ENCODE results near the gene LAMA3. TPM values are rescaled to one million over a fixed set of nuclear protein-coding genes. Genes with fewer than 3 reads are reported as not detected.

The LAMA3 gene
- total RNA-seq, 2 donors from 2014 or later = 0.58 to 1.3 TPM

DNA sequence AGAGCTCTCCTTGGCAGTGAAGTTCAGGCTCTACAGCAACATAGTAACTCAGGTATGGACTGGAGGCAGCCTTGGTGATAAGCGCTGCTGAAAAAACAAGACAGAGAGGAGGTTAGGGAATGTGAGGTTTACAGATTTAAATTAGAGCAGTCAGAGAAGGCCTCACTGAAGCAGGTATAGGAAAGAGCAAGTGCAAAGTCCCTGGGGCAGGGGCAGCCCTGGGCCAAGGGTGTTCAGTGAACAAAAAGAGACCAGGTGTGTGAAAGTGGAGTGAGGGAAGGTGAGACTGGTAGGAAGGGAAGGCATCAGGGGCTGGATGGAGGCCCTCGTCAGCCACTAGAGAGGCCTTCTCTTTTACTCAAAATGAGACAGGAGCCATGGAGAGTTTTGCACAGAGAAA lies 89.6 kb downstream of the LAMA3 start:
- no peak overlapping the region for H3K27ac Mint-ChIP-seq
- no peak for TF ChIP-seq CTCF (conservative IDR thresholded peaks at IDR 0.05)
- DNase-seq = no peak
- no peaks in the 10 kb centered on the region for H3K36me3 Mint-ChIP-seq (ENCODE audit: low read depth)
- WGBS, 2 experiments (ENCODE audit: insufficient coverage in 1 of 2, insufficient read length in 1 of 2) = 93 to 100% methylated on average over 1 to 2 of the region's 2 CpGs
- no peak overlapping the region for H3K9ac ChIP-seq (ENCODE audit: extremely low read depth, low read length, poor library complexity, severe bottlenecking)
- H3K36me3 ChIP-seq (ENCODE audit: control insufficient read depth, insufficient read depth, low read length) = no peaks in the 10 kb centered on the region
- H3K9me3 Mint-ChIP-seq = no peaks in the 10 kb centered on the region
- no peaks in the 10 kb centered on the region for H3K27me3 Mint-ChIP-seq (ENCODE audit: insufficient read depth)
- H3K4me1 ChIP-seq (ENCODE audit: control insufficient read depth, insufficient read depth, low read length) = no peaks in the 10 kb centered on the region
- no peaks in the 10 kb centered on the region for H3K9me3 ChIP-seq (ENCODE audit: control insufficient read depth, low read length)
- H3K4me3 ChIP-seq (ENCODE audit: low read length) = no peak overlapping the region
- H3K4me3 Mint-ChIP-seq = no peak overlapping the region
- H3K27me3 ChIP-seq (ENCODE audit: control insufficient read depth, insufficient read depth, low read length, poor library complexity, severe bottlenecking) = no peaks in the 10 kb centered on the region
- H3K27ac ChIP-seq (ENCODE audit: low read depth, low read length) = no peak overlapping the region
- H3K4me1 Mint-ChIP-seq = no peaks in the 10 kb centered on the region

DNA sequence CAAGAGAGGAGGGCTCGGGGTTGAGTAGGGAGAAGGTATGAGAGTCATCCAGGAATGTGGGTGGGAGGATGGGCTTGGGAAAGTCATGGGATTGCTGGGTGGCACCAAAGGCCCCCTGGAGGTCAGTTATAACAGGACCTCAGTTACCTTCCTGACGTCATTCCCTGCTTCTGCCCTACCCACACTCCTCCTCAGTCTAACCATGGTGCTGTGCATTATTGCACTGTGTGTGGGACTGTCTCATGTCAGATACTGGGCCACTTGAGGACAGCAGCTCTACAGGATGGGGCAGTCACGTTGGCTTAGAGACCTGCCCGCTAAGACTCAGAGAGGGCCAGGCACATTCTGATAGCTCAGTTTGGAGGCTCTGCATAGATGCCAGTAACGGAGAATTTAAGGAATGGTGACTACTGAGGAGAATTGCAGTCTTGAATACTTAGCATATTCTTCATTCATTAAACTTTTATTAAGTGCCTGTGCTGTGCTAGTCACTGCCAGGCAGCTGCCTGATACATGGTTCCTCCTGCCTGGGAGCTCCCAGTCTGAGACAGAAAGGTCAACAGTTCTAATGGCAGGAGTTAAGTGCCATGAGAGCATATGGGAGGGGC lies 90.5 kb downstream of the LAMA3 start:
- H3K36me3 Mint-ChIP-seq (ENCODE audit: low read depth) = no peaks in the 10 kb centered on the region
- 76 to 83% methylated on average over 1 to 5 of the region's 5 CpGs for WGBS, 2 experiments (ENCODE audit: insufficient coverage in 1 of 2, insufficient read length in 1 of 2)
- Histone ChIP-seq H3K27ac (ENCODE audit: low read depth, low read length) (no peak overlapping the region), H3K36me3 (ENCODE audit: control insufficient read depth, insufficient read depth, low read length) (no peaks in the 10 kb centered on the region), H3K9me3 (ENCODE audit: control insufficient read depth, low read length) (no peaks in the 10 kb centered on the region), H3K4me1 (ENCODE audit: control insufficient read depth, insufficient read depth, low read length) (no peaks in the 10 kb centered on the region), H3K9ac (ENCODE audit: extremely low read depth, low read length, poor library complexity, severe bottlenecking) (no peak overlapping the region), H3K27me3 (ENCODE audit: control insufficient read depth, insufficient read depth, low read length, poor library complexity, severe bottlenecking) (no peaks in the 10 kb centered on the region), H3K4me3 (ENCODE audit: low read length) (no peak overlapping the region)
- peak; percentile 66 for DNase-seq
- H3K27me3 Mint-ChIP-seq (ENCODE audit: insufficient read depth) = no peaks in the 10 kb centered on the region
- peak; percentile 68 for TF ChIP-seq CTCF (conservative IDR thresholded peaks at IDR 0.05)
- H3K27ac Mint-ChIP-seq = no peak overlapping the region
- no peak overlapping the region for H3K4me3 Mint-ChIP-seq
- H3K9me3 Mint-ChIP-seq = no peaks in the 10 kb centered on the region
- no peaks in the 10 kb centered on the region for H3K4me1 Mint-ChIP-seq

DNA sequence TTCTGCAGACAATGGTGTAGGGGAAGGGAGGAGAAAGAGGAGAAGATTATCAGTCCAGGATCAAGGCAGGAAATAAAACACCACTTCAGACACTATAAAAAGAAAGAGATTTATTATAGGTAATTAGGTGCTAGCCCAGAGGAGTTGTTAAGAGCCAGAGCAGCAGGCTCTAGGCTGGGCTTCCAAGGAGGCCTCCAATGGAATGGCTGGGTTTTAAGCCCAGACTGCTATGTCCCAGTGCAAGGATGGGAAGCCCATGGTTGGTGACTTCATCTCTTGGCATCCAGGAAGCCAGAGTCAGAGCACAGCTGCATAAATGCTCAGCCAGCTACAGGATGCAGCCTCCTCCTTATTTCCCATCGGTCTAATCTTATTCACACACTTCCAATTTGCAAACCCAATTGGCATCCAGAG lies 95.6 kb downstream of the LAMA3 start:
- H3K36me3 ChIP-seq (ENCODE audit: control insufficient read depth, insufficient read depth, low read length) = no peaks in the 10 kb centered on the region
- H3K27ac ChIP-seq (ENCODE audit: low read depth, low read length) = no peak overlapping the region
- Mint-ChIP-seq H3K4me1 (no peaks in the 10 kb centered on the region), H3K27me3 (ENCODE audit: insufficient read depth) (no peaks in the 10 kb centered on the region), H3K27ac (no peak overlapping the region), H3K9me3 (no peaks in the 10 kb centered on the region), H3K4me3 (no peak overlapping the region), H3K36me3 (ENCODE audit: low read depth) (no peaks in the 10 kb centered on the region)
- no peak overlapping the region for H3K9ac ChIP-seq (ENCODE audit: extremely low read depth, low read length, poor library complexity, severe bottlenecking)
- H3K4me3 ChIP-seq (ENCODE audit: low read length) = no peak overlapping the region
- no peaks in the 10 kb centered on the region for H3K9me3 ChIP-seq (ENCODE audit: control insufficient read depth, low read length)
- no peaks in the 10 kb centered on the region for H3K27me3 ChIP-seq (ENCODE audit: control insufficient read depth, insufficient read depth, low read length, poor library complexity, severe bottlenecking)
- DNase-seq = no peak
- 78% methylated on average over 1 of the region's 1 CpG; no CpG with 5 or more reads in 1 of the 2 experiments for WGBS, 2 experiments (ENCODE audit: insufficient coverage in 1 of 2, insufficient read length in 1 of 2)
- no peaks in the 10 kb centered on the region for H3K4me1 ChIP-seq (ENCODE audit: control insufficient read depth, insufficient read depth, low read length)
- TF ChIP-seq CTCF (conservative IDR thresholded peaks at IDR 0.05) = no peak

All from endodermal cell (in vitro differentiated cells).